Neural cell (in vitro differentiated cells): Measurements from ENCODE around the gene FOXC2. TPM values are rescaled to one million over a fixed set of nuclear protein-coding genes. Genes with fewer than 3 reads are reported as not detected.

Source experiments
- H2AFZ ChIP-seq: fragments of 200-600, 300-800 bp; sonication (generic), shearing (Covaris generic); 2 replicates; pipeline ENCODE4 v1.6.0; 2014; ENCODE audit warnings: low read depth, mild to moderate bottlenecking, antibody characterized with exemption, low read length, moderate library complexity
- H3F3A ChIP-seq: fragments of 200-600 bp; shearing (Covaris generic); 2 replicates; pipeline ENCODE4 v1.6.1; 2016; ENCODE audit warnings: mild to moderate bottlenecking, moderate library complexity, mixed read lengths, antibody characterized with exemption, low read length; ENCODE audit not compliant: insufficient read depth, poor library complexity, severe bottlenecking
- H3K27ac ChIP-seq: fragments of 200-600, 300-800 bp; sonication (generic), shearing (Covaris generic); 2 replicates; pipeline ENCODE4 v1.5.1; 2014; ENCODE audit warnings: mild to moderate bottlenecking, low read length, moderate library complexity
- H3K27me3 ChIP-seq: fragments of 300-800, 200-600 bp; sonication (generic), shearing (Covaris generic); 2 replicates; pipeline ENCODE4 v1.6.0; 2014; ENCODE audit warnings: mild to moderate bottlenecking, low read depth, low read length, moderate library complexity; ENCODE audit not compliant: insufficient read depth
- H3K36me3 ChIP-seq: fragments of 300-800, 200-600 bp; sonication (generic), shearing (Covaris generic); 2 replicates; pipeline ENCODE4 v1.5.1; 2014; ENCODE audit warnings: mild to moderate bottlenecking, antibody characterized with exemption, low read length, moderate library complexity; ENCODE audit not compliant: insufficient read depth
- H3K4me2 ChIP-seq: fragments of 300-800, 200-600 bp; sonication (generic), shearing (Covaris generic); 2 replicates; pipeline ENCODE4 v1.6.0; 2014; ENCODE audit warnings: mild to moderate bottlenecking, low read length
- H3K4me3 ChIP-seq: fragments of 300-800, 200-600 bp; sonication (generic), shearing (Covaris generic); 2 replicates; pipeline ENCODE4 v1.5.1; 2014; ENCODE audit warnings: mild to moderate bottlenecking, low read length, moderate library complexity
- H3K79me2 ChIP-seq: fragments of 200-600 bp; shearing (Covaris generic); replicated peaks from 2 replicates; pipeline ENCODE4 v1.6.0; 2014; ENCODE audit warnings: mild to moderate bottlenecking, low read length, moderate library complexity; ENCODE audit not compliant: insufficient read depth
- H3K9ac ChIP-seq: fragments of 300-800, 200-600 bp; sonication (generic), shearing (Covaris generic); 2 replicates; pipeline ENCODE4 v1.6.1; 2016; ENCODE audit warnings: mild to moderate bottlenecking, low read length, mixed read lengths
- H3K9me2 ChIP-seq: fragments of 200-600 bp; shearing (Covaris generic); 2 replicates; pipeline ENCODE4 v1.6.1; 2016; ENCODE audit warnings: mild to moderate bottlenecking, low read length, mixed read lengths; ENCODE audit not compliant: insufficient read depth
- H3K9me3 ChIP-seq: fragments of 200-600, 300-800 bp; sonication (generic), shearing (Covaris generic); 2 replicates; pipeline ENCODE4 v1.6.1; 2016; ENCODE audit warnings: mild to moderate bottlenecking, mixed run types, low read length, moderate library complexity, mixed read lengths
- H4K20me1 ChIP-seq: fragments of 200-600 bp; shearing (Covaris generic); 2 replicates; pipeline ENCODE4 v1.6.1; 2016; ENCODE audit warnings: mild to moderate bottlenecking, mixed run types; ENCODE audit not compliant: insufficient read depth
- CTCF ChIP-seq: fragments of 450-650 bp; IDR thresholded peaks from 2 replicates; pipeline ENCODE4 v1.5.1; 2014; ENCODE audit warnings: antibody characterized with exemption, mild to moderate bottlenecking, moderate library complexity; ENCODE audit not compliant: poor library complexity, severe bottlenecking
- EP300 ChIP-seq: fragments of 450-650 bp; conservative IDR thresholded peaks from 2 replicates; pipeline ENCODE4 v1.6.1; 2014; ENCODE audit warnings: antibody characterized with exemption, mild to moderate bottlenecking, moderate library complexity; ENCODE audit not compliant: poor library complexity, severe bottlenecking
- EZH2 ChIP-seq: fragments of 200-600, 300-800 bp; shearing (Covaris generic), sonication (generic); IDR thresholded peaks from 2 replicates; pipeline ENCODE4 v1.6.1; 2014; ENCODE audit warnings: antibody characterized with exemption, low read length, borderline replicate concordance, mild to moderate bottlenecking; ENCODE audit not compliant: insufficient read depth, poor library complexity, severe bottlenecking
- MXI1 ChIP-seq: fragments of 450-650 bp; conservative IDR thresholded peaks from 2 replicates; pipeline ENCODE4 v1.6.1; 2014; ENCODE audit warnings: antibody characterized with exemption, mild to moderate bottlenecking; ENCODE audit not compliant: poor library complexity, severe bottlenecking
- POLR2AphosphoS5 ChIP-seq: IDR thresholded peaks from 2 replicates; pipeline ENCODE4 v1.6.1; 2012
- RAD21 ChIP-seq: fragments of 450-650 bp; conservative IDR thresholded peaks from 2 replicates; pipeline ENCODE4 v1.6.1; 2014; ENCODE audit warnings: antibody characterized with exemption, mild to moderate bottlenecking, moderate library complexity
- REST ChIP-seq: IDR thresholded peaks from 2 replicates; pipeline ENCODE4 v1.6.1; 2012; ENCODE audit warnings: borderline replicate concordance
- SMC3 ChIP-seq: fragments of 450-650 bp; conservative IDR thresholded peaks from 2 replicates; pipeline ENCODE4 v1.6.1; 2014; ENCODE audit warnings: antibody characterized with exemption, mild to moderate bottlenecking, moderate library complexity; ENCODE audit not compliant: poor library complexity
- TAF1 ChIP-seq: IDR thresholded peaks from 2 replicates; pipeline ENCODE4 v1.6.1; 2012; ENCODE audit warnings: low read depth
- polyA minus RNA-seq: library from RNA; depleted of rRNA, polyadenylated mRNA; stranded (reverse); fragments of >200 nt; gene quantifications from 2 replicates; pipeline ENCODE4 v1.2.3, GENCODE V29; 2014
- polyA plus RNA-seq: library from polyadenylated mRNA; depleted of rRNA; stranded (reverse); fragments of >200 nt; gene quantifications from 2 replicates; pipeline ENCODE4 v1.2.3, GENCODE V29; 2014

The FOXC2 gene
- polyA plus RNA-seq, result not detected in 2 replicates
- not detected in 2 replicates for polyA minus RNA-seq

DNA sequence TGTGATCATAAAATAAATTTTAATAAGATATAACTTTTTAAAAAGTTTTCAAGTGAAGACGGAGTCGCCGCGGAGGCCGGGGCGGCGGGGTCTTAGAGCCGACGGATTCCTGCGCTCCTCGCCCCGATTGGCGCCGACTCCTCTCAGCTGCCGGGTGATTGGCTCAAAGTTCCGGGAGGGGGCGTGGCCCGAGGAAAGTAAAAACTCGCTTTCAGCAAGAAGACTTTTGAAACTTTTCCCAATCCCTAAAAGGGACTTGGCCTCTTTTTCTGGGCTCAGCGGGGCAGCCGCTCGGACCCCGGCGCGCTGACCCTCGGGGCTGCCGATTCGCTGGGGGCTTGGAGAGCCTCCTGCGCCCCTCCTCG is at the start of gene FOXC2:
FOXC2 (plus strand) TSS at position 229 of the 365 bp plus-strand sequence. CDS start 507 bp downstream, outside the sequence.
- Histone ChIP-seq H4K20me1 (no peaks in the 10 kb centered on the region), H3K36me3 (no peaks in the 10 kb centered on the region), H3K9me2 (no peaks in the 10 kb centered on the region), H3K9me3 (no peaks in the 10 kb centered on the region), H3K79me2 (no peaks in the 10 kb centered on the region), H2AFZ (no peak within 1 kb of the TSS), H3K4me3 (no peak within 1 kb of the TSS), H3K9ac (no peak within 1 kb of the TSS), H3F3A (no peaks in the 10 kb centered on the region), H3K27ac (no peak within 1 kb of the TSS), H3K4me2 (no peak within 1 kb of the TSS), H3K27me3 (peaks cover 75% of the 10 kb centered on the region)
- TF ChIP-seq POLR2AphosphoS5 (no peak), REST (no peak), EP300 (no peak), RAD21 (no peak), MXI1 (no peak)

- no peak overlapping the region for H2AFZ ChIP-seq
- H3K9me3 ChIP-seq, result no peaks in the 10 kb centered on the region
- no peaks in the 10 kb centered on the region for H3F3A ChIP-seq
- H3K27me3 ChIP-seq, result peaks cover 85% of the 10 kb centered on the region
- no peaks in the 10 kb centered on the region for H3K36me3 ChIP-seq
- H4K20me1 ChIP-seq, result no peaks in the 10 kb centered on the region
- H3K4me2 ChIP-seq, result no peak overlapping the region
- H3K4me3 ChIP-seq, result no peak overlapping the region
- no peaks in the 10 kb centered on the region for H3K79me2 ChIP-seq
- no peak overlapping the region for H3K27ac ChIP-seq
- H3K9ac ChIP-seq, result no peak overlapping the region
- no peaks in the 10 kb centered on the region for H3K9me2 ChIP-seq
- TF ChIP-seq POLR2AphosphoS5 (no peak), TAF1 (no peak), EZH2 (no peak), RAD21 (no peak), CTCF (no peak), REST (no peak), MXI1 (no peak), EP300 (no peak), SMC3 (no peak)
Measured at GRCh38 chr16:86517033-86517432, 49.6 kb upstream of the FOXC2 start.
